Measurements from ENCODE around the gene AOC2. TPM values are rescaled to one million over a fixed set of nuclear protein-coding genes. Genes with fewer than 3 reads are reported as not detected.

Gene AOC2
- total and polyA plus RNA-seq, 2 of the 13 experiments (the other 11 are each of a cell fraction or from before 2014, with no cell fraction given), result 1.2 to 3.3 TPM

DNA sequence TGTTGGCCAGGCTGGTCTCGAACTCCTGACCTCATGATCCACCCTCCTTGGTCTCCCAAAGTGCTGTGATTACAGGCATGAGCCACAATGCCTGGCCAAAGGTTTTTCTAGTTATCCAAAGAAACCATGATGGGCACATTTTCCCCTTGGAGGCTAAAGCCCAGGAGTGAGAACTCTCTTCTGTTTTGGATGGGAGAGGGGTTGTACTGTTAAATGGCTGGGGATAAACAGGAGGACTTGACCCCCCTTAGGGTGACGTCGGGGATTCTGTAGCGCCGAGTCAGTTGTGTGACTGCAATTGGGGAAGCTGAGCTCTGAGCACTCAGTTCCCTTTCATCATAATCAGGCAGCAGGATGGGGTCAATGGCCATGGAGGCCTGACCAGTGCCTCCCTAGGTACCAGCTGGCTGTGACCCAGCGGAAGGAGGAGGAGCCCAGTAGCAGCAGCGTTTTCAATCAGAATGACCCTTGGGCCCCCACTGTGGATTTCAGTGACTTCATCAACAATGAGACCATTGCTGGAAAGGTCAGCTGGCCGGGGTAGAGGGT, 10.7 kb downstream of the AOC2 start (continued):
- TF ChIP-seq, protein P1, sequence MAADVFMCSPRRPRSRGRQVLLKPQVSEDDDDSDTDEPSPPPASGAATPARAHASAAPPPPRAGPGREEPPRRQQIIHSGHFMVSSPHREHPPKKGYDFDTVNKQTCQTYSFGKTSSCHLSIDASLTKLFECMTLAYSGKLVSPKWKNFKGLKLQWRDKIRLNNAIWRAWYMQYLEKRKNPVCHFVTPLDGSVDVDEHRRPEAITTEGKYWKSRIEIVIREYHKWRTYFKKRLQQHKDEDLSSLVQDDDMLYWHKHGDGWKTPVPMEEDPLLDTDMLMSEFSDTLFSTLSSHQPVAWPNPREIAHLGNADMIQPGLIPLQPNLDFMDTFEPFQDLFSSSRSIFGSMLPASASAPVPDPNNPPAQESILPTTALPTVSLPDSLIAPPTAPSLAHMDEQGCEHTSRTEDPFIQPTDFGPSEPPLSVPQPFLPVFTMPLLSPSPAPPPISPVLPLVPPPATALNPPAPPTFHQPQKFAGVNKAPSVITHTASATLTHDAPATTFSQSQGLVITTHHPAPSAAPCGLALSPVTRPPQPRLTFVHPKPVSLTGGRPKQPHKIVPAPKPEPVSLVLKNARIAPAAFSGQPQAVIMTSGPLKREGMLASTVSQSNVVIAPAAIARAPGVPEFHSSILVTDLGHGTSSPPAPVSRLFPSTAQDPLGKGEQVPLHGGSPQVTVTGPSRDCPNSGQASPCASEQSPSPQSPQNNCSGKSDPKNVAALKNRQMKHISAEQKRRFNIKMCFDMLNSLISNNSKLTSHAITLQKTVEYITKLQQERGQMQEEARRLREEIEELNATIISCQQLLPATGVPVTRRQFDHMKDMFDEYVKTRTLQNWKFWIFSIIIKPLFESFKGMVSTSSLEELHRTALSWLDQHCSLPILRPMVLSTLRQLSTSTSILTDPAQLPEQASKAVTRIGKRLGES (CRISPR knock-in tag; IDR thresholded peaks at IDR 0.05; ENCODE audit: borderline replicate concordance), result no peak
- TF ChIP-seq CBX1 (IDR thresholded peaks at IDR 0.05; ENCODE audit: low read depth) (no peak), ZNF891 (CRISPR knock-in tag; IDR thresholded peaks at IDR 0.05) (peak; percentile 64; the same call in 1 of the 2 replicates), ZFX (CRISPR knock-in tag; IDR thresholded peaks at IDR 0.05; ENCODE audit: low read depth) (peak; percentile 67), MLLT10 (CRISPR knock-in tag; IDR thresholded peaks at IDR 0.05) (no peak), ZNF431 (CRISPR knock-in tag; IDR thresholded peaks at IDR 0.05; ENCODE audit: borderline replicate concordance, low read depth) (0 out of 2 replicates have a peak, but pooled peaks have one; percentile 44), HIVEP1 (CRISPR knock-in tag; IDR thresholded peaks at IDR 0.05) (peak; percentile 62; the same call in 1 of the 2 replicates), TRAFD1 (CRISPR knock-in tag; IDR thresholded peaks at IDR 0.05; ENCODE audit: borderline replicate concordance) (peak; percentile 22; the same call in 1 of the 2 replicates), POLR2AphosphoS5 (IDR thresholded peaks at IDR 0.05; ENCODE audit: low read depth, low read length) (peak; percentile 52), ZNF678 (CRISPR knock-in tag; IDR thresholded peaks at IDR 0.05) (no peak), MIER3 (CRISPR knock-in tag; IDR thresholded peaks at IDR 0.05; ENCODE audit: borderline replicate concordance) (no peak), ZHX2 (IDR thresholded peaks at IDR 0.05; ENCODE audit: low read depth) (peak; percentile 61; the same call in 1 of the 2 replicates), ZHX2 (CRISPR knock-in tag; IDR thresholded peaks at IDR 0.05; ENCODE audit: borderline replicate concordance) (no peak), ZNF782 (CRISPR knock-in tag; IDR thresholded peaks at IDR 0.05; ENCODE audit: borderline replicate concordance) (0 out of 2 replicates have a peak, but pooled peaks have one; percentile 67), TAF1 (CRISPR knock-in tag; IDR thresholded peaks at IDR 0.05) (no peak)

Measured in HepG2 (cell line).